NCI-H1105 treated with DMSO at 0.1 percent for 48 hours (cell line): ENCODE results near the gene STON2.

Experiments used
- DNase-seq: peaks from one replicate; lab custom pipeline; 2025; lab: John Stamatoyannopoulos, UW

STON2 gene

GRCh38 chr14:81220830-81221578 lies 179.1 kb downstream of the STON2 start, which contains the start of gene GTF2A1:
Gene GTF2A1 (minus strand): TSS chr14:81220959. CDS start chr14:81220518, 441 bp downstream.
- peak; percentile 97 for DNase-seq

GRCh38 chr14:81220580-81220829 lies 179.6 kb downstream of the STON2 start:
- no peak for DNase-seq

- peak; percentile 77 for DNase-seq
These were observed 180.2 kb downstream of the STON2 start for GRCh38 chr14:81219759-81220579.

GRCh38 chr14:81219210-81219758 lies 180.8 kb downstream of the STON2 start:
- peak; percentile 99 for DNase-seq

GRCh38 chr14:81211844-81212243 lies 188.3 kb downstream of the STON2 start:
- DNase-seq = peak; percentile 18
